ENCODE measurements around the gene MIER3. TPM values are rescaled to one million over a fixed set of nuclear protein-coding genes. Genes with fewer than 3 reads are reported as not detected.

The MIER3 gene
- total RNA-seq, 1 donor from 2014 or later: 41.3 TPM

DNA sequence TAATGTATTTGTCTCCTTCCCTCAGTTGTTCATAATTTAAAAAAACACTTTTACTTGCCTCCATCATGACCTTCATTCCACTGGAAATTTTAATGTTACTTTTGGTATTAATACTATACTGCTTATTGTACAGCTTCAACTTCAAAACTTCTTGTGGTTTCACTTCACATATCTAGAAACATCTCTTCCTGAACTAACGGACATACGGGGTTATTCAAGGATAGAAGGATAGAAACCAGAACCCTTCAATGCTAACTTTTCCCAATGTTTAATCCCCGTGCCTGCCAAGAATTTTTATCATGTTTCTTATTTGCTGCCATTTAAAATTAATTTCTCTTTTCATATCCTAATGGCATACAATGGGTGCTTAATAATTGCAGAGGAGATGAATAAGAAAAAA is 78.9 kb downstream of the MIER3 start:
- H3K27ac Mint-ChIP-seq (ENCODE audit: unreplicated experiment): no peak overlapping the region
- no peak overlapping the region for H3K4me3 Mint-ChIP-seq (ENCODE audit: unreplicated experiment)
- no peaks in the 10 kb centered on the region for H3K36me3 Mint-ChIP-seq (ENCODE audit: unreplicated experiment)
- TF ChIP-seq CTCF (IDR thresholded peaks at IDR 0.05; ENCODE audit: partially characterized antibody, unreplicated experiment): no peak
- no peaks in the 10 kb centered on the region for H3K9me3 Mint-ChIP-seq (ENCODE audit: unreplicated experiment)
- DNase-seq: no peak
- no peaks in the 10 kb centered on the region for H3K4me1 Mint-ChIP-seq (ENCODE audit: low read depth, unreplicated experiment)
- no peaks in the 10 kb centered on the region for H3K27me3 Mint-ChIP-seq (ENCODE audit: unreplicated experiment)

DNA sequence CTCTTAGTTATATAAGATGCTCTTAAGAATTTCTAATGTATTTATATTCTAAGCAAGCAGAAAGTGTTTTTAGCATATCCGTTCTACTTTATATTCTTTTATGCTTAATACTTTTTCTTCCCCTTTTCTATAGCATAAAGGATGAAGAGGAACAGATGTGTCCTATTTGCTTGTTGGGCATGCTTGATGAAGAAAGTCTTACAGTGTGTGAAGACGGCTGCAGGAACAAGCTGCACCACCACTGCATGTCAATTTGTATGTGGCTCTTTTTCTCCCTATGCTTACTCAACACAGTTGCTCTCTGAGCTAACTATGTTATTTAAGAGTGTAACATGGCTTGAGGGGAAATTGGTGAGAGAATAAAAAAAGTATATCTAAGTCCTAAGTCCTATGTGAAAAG is 80.1 kb downstream of the MIER3 start:
- Mint-ChIP-seq H3K27me3 (ENCODE audit: unreplicated experiment) (no peaks in the 10 kb centered on the region), H3K36me3 (ENCODE audit: unreplicated experiment) (no peaks in the 10 kb centered on the region), H3K9me3 (ENCODE audit: unreplicated experiment) (no peaks in the 10 kb centered on the region), H3K4me3 (ENCODE audit: unreplicated experiment) (no peak overlapping the region), H3K4me1 (ENCODE audit: low read depth, unreplicated experiment) (no peaks in the 10 kb centered on the region), H3K27ac (ENCODE audit: unreplicated experiment) (no peak overlapping the region)
- no peak for TF ChIP-seq CTCF (IDR thresholded peaks at IDR 0.05; ENCODE audit: partially characterized antibody, unreplicated experiment)
- no peak for DNase-seq

Other genes with a start within 250 kb of the MIER3 start
- gene MAP3K1, start 136.6 kb downstream of the MIER3 start, total RNA-seq (ENCODE audit: unreplicated experiment): 10.1 TPM
- 15.8 TPM for gene SETD9, start 42.5 kb downstream of the MIER3 start, total RNA-seq (ENCODE audit: unreplicated experiment)
- gene GPBP1, start 221.9 kb upstream of the MIER3 start, total RNA-seq (ENCODE audit: unreplicated experiment): 81.3 TPM